Measurements from ENCODE around the gene GLDN.

DNA sequence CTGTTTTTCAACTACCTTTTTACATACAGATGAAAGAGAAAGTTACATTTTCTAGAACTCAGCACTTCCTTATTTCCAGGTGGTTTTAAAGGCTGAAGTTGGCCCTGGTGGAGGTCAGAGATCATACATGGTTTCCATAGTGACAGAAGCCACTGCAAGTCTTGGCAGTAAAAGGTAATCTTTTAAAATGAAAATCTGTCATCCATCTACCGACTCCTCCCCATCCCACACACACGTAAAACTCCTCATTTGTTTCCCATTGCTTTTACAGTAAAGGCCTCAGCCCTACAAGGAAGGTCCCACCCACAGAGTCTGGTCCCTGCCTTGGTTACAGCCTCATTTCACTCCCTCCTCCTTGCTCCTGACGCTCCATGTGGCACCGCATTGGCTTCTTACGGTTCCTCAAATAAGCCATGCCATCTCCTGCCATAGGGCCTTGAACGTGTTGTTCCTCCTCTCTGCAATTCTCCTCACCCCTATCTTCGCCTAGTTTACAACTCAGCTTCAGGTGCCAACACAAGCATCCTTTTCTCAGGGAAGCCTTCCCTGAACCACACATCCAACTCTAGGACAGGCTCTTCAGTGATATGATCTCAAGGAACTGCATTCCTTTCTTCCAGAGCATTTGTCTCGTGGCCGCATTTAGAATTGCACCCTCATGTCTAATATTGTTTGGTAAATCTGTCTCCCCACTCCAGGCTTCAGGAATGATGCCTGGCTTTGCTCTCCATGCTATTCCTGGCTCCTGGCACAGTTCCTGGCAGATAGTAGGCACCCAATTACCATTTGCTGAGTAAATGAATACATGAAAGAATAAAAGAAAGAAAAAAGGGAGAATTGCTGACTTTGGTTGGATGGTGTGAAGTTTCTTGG, 5.7 kb upstream of the GLDN start:
- TF ChIP-seq JUN (IDR thresholded peaks at IDR 0.05; ENCODE audit: low read depth, low read length) (no peak), POLR2A (IDR thresholded peaks at IDR 0.05; ENCODE audit: control extremely low read depth in 1 of 2, low read depth in 2 of 2, low read length in 2 of 2) (no peak), EZH2 (IDR thresholded peaks at IDR 0.05; ENCODE audit: low read depth, low read length, severe bottlenecking) (no peak), RAD21 (IDR thresholded peaks at IDR 0.05 in 1 of 2, conservative IDR thresholded peaks at IDR 0.05 in 1 of 2; ENCODE audit: low read depth in 2 of 2, low read length in 2 of 2) (no peak), RXRA (IDR thresholded peaks at IDR 0.05; ENCODE audit: insufficient read depth, low read depth, low read length) (no peak), CEBPB (IDR thresholded peaks at IDR 0.05; ENCODE audit: low read depth, low read length) (no peak), EGR1 (IDR thresholded peaks at IDR 0.05; ENCODE audit: borderline replicate concordance, low read depth, low read length) (no peak), HDAC2 (IDR thresholded peaks at IDR 0.05; ENCODE audit: borderline replicate concordance in 1 of 2, low read depth in 2 of 2, low read length in 2 of 2) (no peak), ZNF274 (IDR thresholded peaks at IDR 0.05; ENCODE audit: borderline replicate concordance, extremely low read depth, low read length) (no peak), HDAC6 (IDR thresholded peaks at IDR 0.05; ENCODE audit: low read depth, low read length) (no peak), NRF1 (IDR thresholded peaks at IDR 0.05; ENCODE audit: low read depth, low read length) (no peak)
- TF ChIP-seq, protein P1, sequence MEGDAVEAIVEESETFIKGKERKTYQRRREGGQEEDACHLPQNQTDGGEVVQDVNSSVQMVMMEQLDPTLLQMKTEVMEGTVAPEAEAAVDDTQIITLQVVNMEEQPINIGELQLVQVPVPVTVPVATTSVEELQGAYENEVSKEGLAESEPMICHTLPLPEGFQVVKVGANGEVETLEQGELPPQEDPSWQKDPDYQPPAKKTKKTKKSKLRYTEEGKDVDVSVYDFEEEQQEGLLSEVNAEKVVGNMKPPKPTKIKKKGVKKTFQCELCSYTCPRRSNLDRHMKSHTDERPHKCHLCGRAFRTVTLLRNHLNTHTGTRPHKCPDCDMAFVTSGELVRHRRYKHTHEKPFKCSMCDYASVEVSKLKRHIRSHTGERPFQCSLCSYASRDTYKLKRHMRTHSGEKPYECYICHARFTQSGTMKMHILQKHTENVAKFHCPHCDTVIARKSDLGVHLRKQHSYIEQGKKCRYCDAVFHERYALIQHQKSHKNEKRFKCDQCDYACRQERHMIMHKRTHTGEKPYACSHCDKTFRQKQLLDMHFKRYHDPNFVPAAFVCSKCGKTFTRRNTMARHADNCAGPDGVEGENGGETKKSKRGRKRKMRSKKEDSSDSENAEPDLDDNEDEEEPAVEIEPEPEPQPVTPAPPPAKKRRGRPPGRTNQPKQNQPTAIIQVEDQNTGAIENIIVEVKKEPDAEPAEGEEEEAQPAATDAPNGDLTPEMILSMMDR (IDR thresholded peaks at IDR 0.05; ENCODE audit: control extremely low read depth in 1 of 3, insufficient read depth in 1 of 3, low read depth in 1 of 3, low read length in 3 of 3): no peak
- TF ChIP-seq, protein P2, sequence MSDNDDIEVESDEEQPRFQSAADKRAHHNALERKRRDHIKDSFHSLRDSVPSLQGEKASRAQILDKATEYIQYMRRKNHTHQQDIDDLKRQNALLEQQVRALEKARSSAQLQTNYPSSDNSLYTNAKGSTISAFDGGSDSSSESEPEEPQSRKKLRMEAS (IDR thresholded peaks at IDR 0.05): no peak
